AG09319 (cell line): ENCODE data around the gene IQGAP2.

Experiments used
- DNase-seq: peaks from one replicate; pipeline ENCODE4 v3.0.0-alpha.2; 2010; ENCODE audit warnings: low read depth; ENCODE audit errors: extremely low read depth
- CTCF ChIP-seq: IDR thresholded peaks from 2 replicates; pipeline ENCODE4 v1.5.1; 2011; ENCODE audit warnings: low read depth, mild to moderate bottlenecking, inconsistent platforms, low read length, moderate library complexity

IQGAP2 gene

GRCh38 chr5:76622973-76623596, 220.0 kb downstream of the IQGAP2 start, which contains the start of gene F2RL2:
F2RL2 (minus strand) TSS chr5:76623403; CDS start chr5:76623230, 173 bp downstream.
- peak; percentile 66 for DNase-seq
- no peak for TF ChIP-seq CTCF

- no peak for DNase-seq
- TF ChIP-seq CTCF: no peak
These were observed 222.2 kb downstream of the IQGAP2 start for GRCh38 chr5:76625087-76625815.

GRCh38 chr5:76626738-76627137, 223.7 kb downstream of the IQGAP2 start:
- no peak for TF ChIP-seq CTCF
- no peak for DNase-seq

GRCh38 chr5:76634661-76635060, 231.6 kb downstream of the IQGAP2 start:
- no peak for DNase-seq
- TF ChIP-seq CTCF: no peak

GRCh38 chr5:76637490-76637889, 234.4 kb downstream of the IQGAP2 start:
- no peak for TF ChIP-seq CTCF
- no peak for DNase-seq

- TF ChIP-seq CTCF: no peak
- no peak for DNase-seq
These were observed 235.4 kb downstream of the IQGAP2 start for GRCh38 chr5:76638479-76638878.

GRCh38 chr5:76641514-76642120, 238.5 kb downstream of the IQGAP2 start:
- peak; percentile 81 for TF ChIP-seq CTCF
- DNase-seq: peak; percentile 38
